GM12891 (cell line): ENCODE data around the gene CLCN2.

Source experiments
- POLR2A ChIP-seq: IDR thresholded peaks from 2 replicates; pipeline ENCODE4 v1.6.1; 2011; ENCODE audit warnings: low read depth, low read length, control low read depth
- SPI1 ChIP-seq: IDR thresholded peaks from 2 replicates; pipeline ENCODE4 v1.6.1; 2011; ENCODE audit warnings: low read depth, low read length, control low read depth
- TAF1 ChIP-seq: IDR thresholded peaks from 2 replicates; pipeline ENCODE4 v1.6.1; 2011; ENCODE audit warnings: low read depth, low read length, control low read depth

GRCh38 chr3:184349563-184350470 lies 11.6 kb downstream of the CLCN2 start:
- TF ChIP-seq SPI1 (no peak), TAF1 (no peak), POLR2A (no peak)
